Ishikawa (cell line): ENCODE results near the gene HSF5.

Experiments
- CEBPB ChIP-seq: IDR thresholded peaks from 2 replicates; pipeline ENCODE4 v1.6.1; 2012
- CREB1 ChIP-seq: IDR thresholded peaks from 2 replicates; pipeline ENCODE4 v1.6.1; 2012; ENCODE audit warnings: low read depth
- EGR1 ChIP-seq: IDR thresholded peaks from 2 replicates; pipeline ENCODE4 v1.6.1; 2012
- EP300 ChIP-seq: IDR thresholded peaks from 2 replicates; pipeline ENCODE4 v1.6.1; 2012; ENCODE audit warnings: borderline replicate concordance
- FOXM1 ChIP-seq: IDR thresholded peaks from 2 replicates; pipeline ENCODE4 v1.6.1; 2012; ENCODE audit warnings: low read depth, borderline replicate concordance
- NFIC ChIP-seq: IDR thresholded peaks from 2 replicates; pipeline ENCODE4 v1.6.1; 2012
- RAD21 ChIP-seq: IDR thresholded peaks from 2 replicates; pipeline ENCODE4 v1.6.1; 2012; ENCODE audit warnings: low read depth
- TAF1 ChIP-seq: IDR thresholded peaks from 2 replicates; pipeline ENCODE4 v1.6.1; 2012; ENCODE audit warnings: low read depth, mild to moderate bottlenecking
- TCF12 ChIP-seq: IDR thresholded peaks from 2 replicates; pipeline ENCODE4 v1.6.1; 2012; ENCODE audit warnings: low read depth
- TEAD4 ChIP-seq: IDR thresholded peaks from 2 replicates; pipeline ENCODE4 v1.6.1; 2012
- YY1 ChIP-seq: IDR thresholded peaks from 2 replicates; pipeline ENCODE4 v1.6.1; 2012; ENCODE audit warnings: low read depth
- ZBTB7A ChIP-seq: IDR thresholded peaks from 2 replicates; pipeline ENCODE4 v1.6.1; 2012; ENCODE audit warnings: low read depth
- TF ChIP-seq, protein P1 (sequence below): IDR thresholded peaks from 2 replicates; pipeline ENCODE4 v1.6.1; 2012; ENCODE audit warnings: low read depth, mild to moderate bottlenecking
- TF ChIP-seq, protein P2 (sequence below): IDR thresholded peaks from 2 replicates; pipeline ENCODE4 v1.6.1; 2012
- TF ChIP-seq, protein P3 (sequence below): IDR thresholded peaks from 2 replicates; pipeline ENCODE4 v1.6.1; 2012

Gene HSF5

DNA sequence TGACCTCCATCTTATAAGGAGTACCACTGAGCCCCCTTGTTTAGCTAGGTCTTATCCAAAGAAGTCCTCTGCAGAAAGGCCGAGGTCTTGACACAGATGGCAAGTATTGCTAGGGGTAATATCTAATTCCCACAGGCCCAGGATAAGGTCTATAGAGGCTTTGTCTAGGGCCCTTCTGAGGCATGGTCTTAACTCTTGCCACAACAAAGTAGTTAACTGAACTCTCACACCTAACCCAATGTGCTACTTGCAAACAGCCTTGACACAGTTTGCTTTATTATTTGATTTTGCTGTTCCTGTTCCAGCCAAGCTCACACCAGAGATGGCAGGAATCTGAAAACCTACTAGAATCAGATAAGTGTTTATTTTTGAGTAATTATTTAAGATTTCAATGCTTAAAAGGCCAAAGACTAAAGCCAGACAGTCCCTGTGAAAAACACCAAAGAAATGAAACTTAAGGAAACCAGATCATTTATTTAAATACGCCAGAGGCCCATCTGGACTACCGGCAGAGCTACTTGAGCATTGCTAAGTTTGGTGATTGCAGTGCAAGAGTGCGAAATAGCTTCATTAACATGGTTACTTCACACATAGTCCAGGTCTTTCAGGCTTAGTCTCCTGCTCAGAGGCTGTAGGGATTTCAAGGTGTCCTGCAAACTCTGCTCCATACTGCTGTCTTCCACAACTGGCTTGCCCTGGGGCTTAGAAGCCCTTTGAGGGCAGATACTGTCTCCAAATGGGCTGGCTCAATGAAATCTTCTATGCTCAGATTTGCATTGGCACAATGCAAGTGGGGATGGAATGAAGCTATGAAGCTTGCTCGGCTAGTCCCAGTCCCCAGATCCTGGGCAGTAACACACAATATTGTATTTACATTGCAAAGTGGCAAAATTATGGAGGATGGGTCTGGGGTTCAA lies 107.7 kb downstream of the HSF5 start:
- TF ChIP-seq FOXM1 (no peak), TAF1 (no peak), TCF12 (no peak), ZBTB7A (no peak), RAD21 (no peak), YY1 (no peak), TEAD4 (no peak), CEBPB (no peak), EP300 (no peak), EGR1 (no peak), NFIC (no peak), CREB1 (no peak)
- TF ChIP-seq, protein P1, sequence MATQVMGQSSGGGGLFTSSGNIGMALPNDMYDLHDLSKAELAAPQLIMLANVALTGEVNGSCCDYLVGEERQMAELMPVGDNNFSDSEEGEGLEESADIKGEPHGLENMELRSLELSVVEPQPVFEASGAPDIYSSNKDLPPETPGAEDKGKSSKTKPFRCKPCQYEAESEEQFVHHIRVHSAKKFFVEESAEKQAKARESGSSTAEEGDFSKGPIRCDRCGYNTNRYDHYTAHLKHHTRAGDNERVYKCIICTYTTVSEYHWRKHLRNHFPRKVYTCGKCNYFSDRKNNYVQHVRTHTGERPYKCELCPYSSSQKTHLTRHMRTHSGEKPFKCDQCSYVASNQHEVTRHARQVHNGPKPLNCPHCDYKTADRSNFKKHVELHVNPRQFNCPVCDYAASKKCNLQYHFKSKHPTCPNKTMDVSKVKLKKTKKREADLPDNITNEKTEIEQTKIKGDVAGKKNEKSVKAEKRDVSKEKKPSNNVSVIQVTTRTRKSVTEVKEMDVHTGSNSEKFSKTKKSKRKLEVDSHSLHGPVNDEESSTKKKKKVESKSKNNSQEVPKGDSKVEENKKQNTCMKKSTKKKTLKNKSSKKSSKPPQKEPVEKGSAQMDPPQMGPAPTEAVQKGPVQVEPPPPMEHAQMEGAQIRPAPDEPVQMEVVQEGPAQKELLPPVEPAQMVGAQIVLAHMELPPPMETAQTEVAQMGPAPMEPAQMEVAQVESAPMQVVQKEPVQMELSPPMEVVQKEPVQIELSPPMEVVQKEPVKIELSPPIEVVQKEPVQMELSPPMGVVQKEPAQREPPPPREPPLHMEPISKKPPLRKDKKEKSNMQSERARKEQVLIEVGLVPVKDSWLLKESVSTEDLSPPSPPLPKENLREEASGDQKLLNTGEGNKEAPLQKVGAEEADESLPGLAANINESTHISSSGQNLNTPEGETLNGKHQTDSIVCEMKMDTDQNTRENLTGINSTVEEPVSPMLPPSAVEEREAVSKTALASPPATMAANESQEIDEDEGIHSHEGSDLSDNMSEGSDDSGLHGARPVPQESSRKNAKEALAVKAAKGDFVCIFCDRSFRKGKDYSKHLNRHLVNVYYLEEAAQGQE = no peak
- TF ChIP-seq, protein P2, sequence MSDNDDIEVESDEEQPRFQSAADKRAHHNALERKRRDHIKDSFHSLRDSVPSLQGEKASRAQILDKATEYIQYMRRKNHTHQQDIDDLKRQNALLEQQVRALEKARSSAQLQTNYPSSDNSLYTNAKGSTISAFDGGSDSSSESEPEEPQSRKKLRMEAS = no peak
- TF ChIP-seq, protein P3, sequence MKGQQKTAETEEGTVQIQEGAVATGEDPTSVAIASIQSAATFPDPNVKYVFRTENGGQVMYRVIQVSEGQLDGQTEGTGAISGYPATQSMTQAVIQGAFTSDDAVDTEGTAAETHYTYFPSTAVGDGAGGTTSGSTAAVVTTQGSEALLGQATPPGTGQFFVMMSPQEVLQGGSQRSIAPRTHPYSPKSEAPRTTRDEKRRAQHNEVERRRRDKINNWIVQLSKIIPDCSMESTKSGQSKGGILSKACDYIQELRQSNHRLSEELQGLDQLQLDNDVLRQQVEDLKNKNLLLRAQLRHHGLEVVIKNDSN = no peak

DNA sequence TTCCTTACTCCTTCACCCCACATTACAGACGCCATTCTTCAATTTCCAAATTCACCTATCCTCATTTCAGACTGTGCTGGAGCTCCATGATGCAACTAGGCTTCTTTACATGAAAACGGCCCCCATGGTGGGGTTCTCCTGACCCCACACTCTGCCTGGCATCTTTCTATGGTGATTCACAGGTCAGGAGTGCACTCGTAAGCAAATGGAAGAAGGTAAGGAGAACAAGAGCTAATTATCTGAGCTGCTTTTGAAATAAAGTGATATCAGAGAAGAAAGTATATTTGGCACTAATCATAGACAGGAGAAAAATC lies 108.7 kb downstream of the HSF5 start:
- TF ChIP-seq TAF1 (no peak), TEAD4 (no peak), NFIC (no peak), FOXM1 (no peak), ZBTB7A (no peak)

DNA sequence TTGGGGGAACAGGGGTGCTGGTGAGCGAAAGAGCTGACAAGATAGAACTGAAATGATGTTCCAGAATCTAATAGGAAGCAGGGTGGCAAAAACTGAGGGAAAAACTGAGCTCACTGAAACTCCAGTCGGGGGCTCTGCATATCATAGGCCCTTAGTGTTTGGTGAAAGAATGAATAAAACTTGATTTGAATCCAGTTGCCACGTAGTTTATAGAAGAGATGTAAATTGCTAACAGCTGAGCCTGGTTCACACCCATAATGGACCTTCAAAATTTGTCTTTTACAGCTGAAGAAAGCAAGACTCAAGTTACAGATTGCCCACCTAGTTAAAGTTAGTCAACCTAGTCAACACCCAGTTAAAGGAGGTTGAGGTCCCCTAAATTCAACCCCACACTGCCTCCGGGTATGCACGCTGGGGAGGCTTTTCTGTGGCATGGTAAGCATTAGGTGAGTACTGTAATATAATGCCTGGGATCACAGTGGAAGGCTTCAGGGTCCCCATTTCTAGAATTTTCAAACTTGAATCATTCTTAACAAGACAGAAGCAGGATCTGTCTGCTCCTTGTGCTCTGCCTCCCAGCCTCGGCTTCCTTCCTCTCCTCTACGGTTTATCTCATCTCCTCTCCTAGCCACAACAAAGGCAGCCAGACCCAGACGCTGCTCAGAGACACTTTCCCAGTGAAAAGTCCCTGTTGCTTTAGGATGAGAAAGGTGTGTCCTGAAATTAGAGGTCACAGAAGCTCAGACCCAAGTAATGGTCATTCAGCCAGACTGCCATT lies 109.3 kb downstream of the HSF5 start:
- no peak for TF ChIP-seq CREB1
- TF ChIP-seq YY1 = no peak
- TF ChIP-seq, protein P3 = no peak
- TF ChIP-seq EP300 = no peak
- TF ChIP-seq, protein P2 = no peak

DNA sequence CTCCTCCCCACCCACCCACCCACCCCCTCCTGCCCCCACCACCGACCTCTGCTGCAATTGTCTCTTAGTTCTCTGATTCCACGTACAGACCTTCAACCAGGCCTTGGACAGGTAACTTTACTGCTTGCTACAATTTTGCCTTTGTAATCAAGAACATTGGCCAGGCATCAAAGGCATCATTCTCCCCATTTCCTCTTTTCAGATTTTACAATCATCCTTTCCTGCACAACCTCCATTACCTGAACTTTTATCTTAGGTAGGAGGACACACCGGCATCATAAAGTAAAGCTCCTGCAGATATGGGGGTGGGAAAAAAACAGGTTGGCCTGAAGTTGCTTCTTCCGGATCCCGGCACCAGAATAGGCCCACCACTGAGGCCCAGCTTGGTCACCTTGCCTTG lies 110.5 kb downstream of the HSF5 start:
- TF ChIP-seq CREB1 = no peak
- no peak for TF ChIP-seq TAF1
- TF ChIP-seq CEBPB = no peak
- TF ChIP-seq TEAD4 = no peak
- no peak for TF ChIP-seq TCF12
- TF ChIP-seq, protein P3 = no peak
- TF ChIP-seq, protein P2 = no peak
- TF ChIP-seq, protein P1 = no peak
- no peak for TF ChIP-seq YY1
- TF ChIP-seq ZBTB7A = no peak
- TF ChIP-seq FOXM1 = no peak
- TF ChIP-seq RAD21 = no peak
- no peak for TF ChIP-seq EGR1
- no peak for TF ChIP-seq EP300
- no peak for TF ChIP-seq NFIC

DNA sequence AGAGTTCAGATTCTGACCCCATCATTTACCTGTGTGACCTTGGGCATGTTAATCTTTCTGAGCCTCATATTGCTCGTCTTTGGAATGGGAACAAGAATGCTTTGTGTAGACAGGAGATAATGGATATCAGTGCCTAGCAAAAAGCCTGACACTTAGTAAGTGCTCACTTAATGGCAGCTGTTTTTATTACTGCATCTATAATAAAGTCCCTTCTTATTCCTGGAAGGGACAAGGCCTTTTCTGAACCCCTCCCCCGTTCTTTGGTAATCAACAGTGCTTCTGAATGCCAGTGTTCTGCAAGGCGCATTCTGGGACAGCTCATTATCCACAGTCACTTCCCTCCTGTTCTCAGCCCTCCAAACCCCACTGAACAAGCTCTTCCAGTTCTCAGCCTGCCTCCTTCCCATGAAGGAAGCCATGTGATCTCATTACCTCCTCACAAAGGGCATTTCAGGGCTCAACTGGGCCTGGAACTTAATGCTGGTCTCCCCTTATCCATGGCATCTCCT lies 111.1 kb downstream of the HSF5 start:
- TF ChIP-seq, protein P3 = peak; percentile 71
- TF ChIP-seq, protein P2 = 0 out of 2 replicates have a peak, but pooled peaks have one; percentile 24
- TF ChIP-seq YY1 = no peak
- no peak for TF ChIP-seq EP300
- TF ChIP-seq RAD21 = no peak
- no peak for TF ChIP-seq TCF12
- no peak for TF ChIP-seq TAF1
- TF ChIP-seq CREB1 = no peak
- no peak for TF ChIP-seq TEAD4
- no peak for TF ChIP-seq FOXM1
- TF ChIP-seq NFIC = no peak
- no peak for TF ChIP-seq EGR1
- no peak for TF ChIP-seq CEBPB
- TF ChIP-seq ZBTB7A = no peak
